ENCODE measurements around the gene RELCH. TPM values are rescaled to one million over a fixed set of nuclear protein-coding genes. Genes with fewer than 3 reads are reported as not detected.

Gene RELCH
- polyA plus RNA-seq, 2 of the 4 experiments (the other 2 are of a cell fraction), result 13.5 to 17.5 TPM

DNA sequence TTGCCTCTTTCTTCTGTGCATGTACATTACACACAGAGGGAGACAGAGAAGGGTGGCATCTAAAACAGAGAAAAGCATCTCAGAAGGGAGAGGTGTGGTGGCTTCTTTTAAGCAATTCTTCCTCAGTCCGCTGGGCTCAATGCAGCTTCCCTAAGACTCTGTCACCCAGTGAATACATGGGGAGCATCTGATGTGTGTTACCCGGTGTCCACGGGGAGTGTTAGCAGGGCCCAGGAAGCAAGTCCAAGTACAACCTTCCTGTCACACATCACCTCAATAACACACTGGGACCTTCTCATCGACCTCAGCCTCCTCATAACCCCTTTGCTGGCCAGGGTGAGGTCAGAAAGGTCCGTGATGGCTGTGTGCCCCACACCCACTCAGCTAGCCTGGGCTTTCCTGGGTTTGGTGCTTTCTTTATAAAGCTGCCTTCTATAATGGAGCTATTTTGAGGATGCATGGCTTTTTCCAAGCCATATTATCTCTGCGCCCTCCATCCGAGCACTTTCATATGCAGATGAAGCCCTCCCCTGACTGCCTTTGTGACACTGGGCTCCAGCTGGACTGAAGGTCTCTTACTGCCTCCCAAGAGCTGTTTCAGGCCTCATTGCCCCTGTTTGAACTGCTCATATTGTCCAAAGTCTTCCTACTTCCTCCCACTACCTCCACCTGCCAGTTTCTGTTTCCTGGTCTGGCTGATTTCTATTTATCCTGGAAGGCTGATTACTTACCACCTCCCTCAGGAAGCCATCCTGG, 159.5 kb downstream of the RELCH start (continued):
- TF ChIP-seq USF2 (IDR thresholded peaks at IDR 0.05), result no peak

DNA sequence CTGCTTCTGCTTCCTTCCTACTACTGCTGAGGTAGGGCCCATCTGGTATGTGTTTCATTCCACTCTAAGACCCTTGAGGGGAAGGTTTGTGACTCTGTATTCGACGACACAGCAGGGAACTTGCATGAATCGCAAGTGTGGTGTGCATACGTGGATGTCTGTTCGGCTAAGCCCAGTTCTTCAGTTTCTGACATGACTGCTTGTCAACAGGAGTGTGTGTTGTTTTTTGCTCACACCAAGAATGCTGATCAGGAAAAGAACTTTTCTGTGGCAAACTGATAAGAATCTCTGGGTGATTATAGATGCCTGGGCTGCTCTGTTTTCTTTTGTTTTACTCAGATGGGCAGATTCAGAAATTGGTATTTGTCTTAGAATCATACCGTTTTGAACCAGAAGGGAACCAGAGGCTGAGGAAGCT, 160.0 kb downstream of the RELCH start:
- DNase-seq (ENCODE audit: low read depth in 1 of 2, low spot score in 1 of 2) (no peak), ATAC-seq (no peak), FAIRE-seq (no peak)
- CTCF ChIA-PET, result no interaction called here
- Histone ChIP-seq H3K27ac (no peak overlapping the region), H3K9me3 (no peaks in the 10 kb centered on the region), H3K4me2 (no peak overlapping the region), H3K4me1 (no peaks in the 10 kb centered on the region), H3K4me3 (no peak overlapping the region)
- no peak for TF ChIP-seq ATOH8 (CRISPR knock-in tag; IDR thresholded peaks at IDR 0.05; ENCODE audit: low read depth)
- TF ChIP-seq TFCP2L1 (CRISPR knock-in tag; IDR thresholded peaks at IDR 0.05), result no peak
- TF ChIP-seq HEYL (CRISPR knock-in tag; IDR thresholded peaks at IDR 0.05), result no peak
- TF ChIP-seq RNF2 (IDR thresholded peaks at IDR 0.05; ENCODE audit: borderline replicate concordance, low read depth), result no peak
- TF ChIP-seq ZSCAN20 (CRISPR knock-in tag; IDR thresholded peaks at IDR 0.05), result no peak
- no peak for TF ChIP-seq SREBF2 (IDR thresholded peaks at IDR 0.05)
- TF ChIP-seq KDM1A (IDR thresholded peaks at IDR 0.05; ENCODE audit: low read depth), result no peak
- no peak for TF ChIP-seq FOSB (CRISPR knock-in tag; IDR thresholded peaks at IDR 0.05)
- no peak for TF ChIP-seq NPAS2 (CRISPR knock-in tag; IDR thresholded peaks at IDR 0.05; ENCODE audit: borderline replicate concordance)
- no peak for TF ChIP-seq PHF8 (IDR thresholded peaks at IDR 0.05; ENCODE audit: borderline replicate concordance, low read depth)
- no peak for TF ChIP-seq HOXB13 (CRISPR knock-in tag; IDR thresholded peaks at IDR 0.05; ENCODE audit: low read depth)
- TF ChIP-seq FOSL2 (IDR thresholded peaks at IDR 0.05), result no peak
- TF ChIP-seq FOSL2 (CRISPR knock-in tag; IDR thresholded peaks at IDR 0.05), result no peak
- TF ChIP-seq KDM5A (IDR thresholded peaks at IDR 0.05), result no peak
- no peak for TF ChIP-seq SMC3 (IDR thresholded peaks at IDR 0.05)
- TF ChIP-seq GATA3 (IDR thresholded peaks at IDR 0.05; ENCODE audit: borderline replicate concordance), result no peak
- WGBS (ENCODE audit: missing lambda C conversion rate), result 77% methylated on average over 6 of the region's 6 CpGs
- POLR2A ChIA-PET, result no interaction called here

GRCh38 chr18:62348474-62348873, 161.4 kb downstream of the RELCH start:
- Histone ChIP-seq H3K4me1 (no peaks in the 10 kb centered on the region), H3K9me3 (no peaks in the 10 kb centered on the region), H3K4me2 (no peak overlapping the region), H3K27ac (no peak overlapping the region), H3K4me3 (no peak overlapping the region)
- no peak for FAIRE-seq
- DNase-seq (ENCODE audit: low read depth in 1 of 2, low spot score in 1 of 2), result no peak
- POLR2A ChIA-PET, result no interaction called here
- 87% methylated on average over 4 of the region's 4 CpGs for WGBS (ENCODE audit: missing lambda C conversion rate)
- CTCF ChIA-PET, result no interaction called here
- no peak for ATAC-seq
- TF ChIP-seq SMC3 (IDR thresholded peaks at IDR 0.05) (no peak), EP300 (IDR thresholded peaks at IDR 0.05) (no peak), JUNB (IDR thresholded peaks at IDR 0.05) (no peak), USF2 (IDR thresholded peaks at IDR 0.05) (no peak), MAFK (IDR thresholded peaks at IDR 0.05; ENCODE audit: partially characterized antibody) (no peak), EHMT2 (IDR thresholded peaks at IDR 0.05; ENCODE audit: low read depth) (no peak), RAD21 (conservative IDR thresholded peaks at IDR 0.05 in 1 of 2, IDR thresholded peaks at IDR 0.05 in 1 of 2) (no peak), MYC (IDR thresholded peaks at IDR 0.05; ENCODE audit: borderline replicate concordance, low read length) (no peak), POLR2A (IDR thresholded peaks at IDR 0.05; ENCODE audit: low read length) (no peak), GATA3 (IDR thresholded peaks at IDR 0.05; ENCODE audit: borderline replicate concordance) (no peak), ATOH8 (CRISPR knock-in tag; IDR thresholded peaks at IDR 0.05; ENCODE audit: low read depth) (no peak), CBX8 (IDR thresholded peaks at IDR 0.05) (no peak), ZFP36 (IDR thresholded peaks at IDR 0.05; ENCODE audit: borderline replicate concordance, partially characterized antibody) (no peak), CEBPB (IDR thresholded peaks at IDR 0.05) (no peak), HOXA7 (CRISPR knock-in tag; IDR thresholded peaks at IDR 0.05) (no peak), RNF2 (IDR thresholded peaks at IDR 0.05; ENCODE audit: borderline replicate concordance, low read depth) (no peak), MAX (IDR thresholded peaks at IDR 0.05) (no peak)
- TF ChIP-seq, protein P1, sequence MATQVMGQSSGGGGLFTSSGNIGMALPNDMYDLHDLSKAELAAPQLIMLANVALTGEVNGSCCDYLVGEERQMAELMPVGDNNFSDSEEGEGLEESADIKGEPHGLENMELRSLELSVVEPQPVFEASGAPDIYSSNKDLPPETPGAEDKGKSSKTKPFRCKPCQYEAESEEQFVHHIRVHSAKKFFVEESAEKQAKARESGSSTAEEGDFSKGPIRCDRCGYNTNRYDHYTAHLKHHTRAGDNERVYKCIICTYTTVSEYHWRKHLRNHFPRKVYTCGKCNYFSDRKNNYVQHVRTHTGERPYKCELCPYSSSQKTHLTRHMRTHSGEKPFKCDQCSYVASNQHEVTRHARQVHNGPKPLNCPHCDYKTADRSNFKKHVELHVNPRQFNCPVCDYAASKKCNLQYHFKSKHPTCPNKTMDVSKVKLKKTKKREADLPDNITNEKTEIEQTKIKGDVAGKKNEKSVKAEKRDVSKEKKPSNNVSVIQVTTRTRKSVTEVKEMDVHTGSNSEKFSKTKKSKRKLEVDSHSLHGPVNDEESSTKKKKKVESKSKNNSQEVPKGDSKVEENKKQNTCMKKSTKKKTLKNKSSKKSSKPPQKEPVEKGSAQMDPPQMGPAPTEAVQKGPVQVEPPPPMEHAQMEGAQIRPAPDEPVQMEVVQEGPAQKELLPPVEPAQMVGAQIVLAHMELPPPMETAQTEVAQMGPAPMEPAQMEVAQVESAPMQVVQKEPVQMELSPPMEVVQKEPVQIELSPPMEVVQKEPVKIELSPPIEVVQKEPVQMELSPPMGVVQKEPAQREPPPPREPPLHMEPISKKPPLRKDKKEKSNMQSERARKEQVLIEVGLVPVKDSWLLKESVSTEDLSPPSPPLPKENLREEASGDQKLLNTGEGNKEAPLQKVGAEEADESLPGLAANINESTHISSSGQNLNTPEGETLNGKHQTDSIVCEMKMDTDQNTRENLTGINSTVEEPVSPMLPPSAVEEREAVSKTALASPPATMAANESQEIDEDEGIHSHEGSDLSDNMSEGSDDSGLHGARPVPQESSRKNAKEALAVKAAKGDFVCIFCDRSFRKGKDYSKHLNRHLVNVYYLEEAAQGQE (IDR thresholded peaks at IDR 0.05), result no peak

All from A549 (cell line).